HG02885 (cell line): ENCODE results near the gene INSIG2.

Experiments
- ATAC-seq: cut with Tn5 transposase; IDR thresholded peaks from one replicate; pipeline ENCODE4 v1.9.1; 2021; ENCODE audit warnings: mild to moderate bottlenecking; ENCODE audit not compliant: unreplicated experiment, poor library complexity

The INSIG2 gene

GRCh38 chr2:118095610-118096009, 7.3 kb downstream of the INSIG2 start:
- ATAC-seq = no peak

DNA sequence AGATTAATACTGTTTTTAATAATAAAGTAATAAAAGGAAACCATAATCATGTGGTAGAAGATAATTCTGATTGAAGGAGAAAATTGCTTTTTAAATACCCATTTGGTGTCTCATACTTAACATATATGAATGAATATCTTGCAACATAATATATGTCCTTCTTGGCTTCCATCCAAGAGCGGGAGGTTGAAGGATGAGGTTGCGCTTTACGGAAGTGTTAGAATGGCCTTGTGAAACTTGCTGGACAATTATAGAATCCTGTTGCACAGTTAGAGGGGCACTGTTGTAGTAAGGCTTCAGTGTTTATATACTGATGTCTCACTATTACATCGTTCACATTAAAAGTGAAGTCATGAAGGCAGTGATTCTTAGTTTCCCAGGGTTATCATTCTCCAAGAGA, 9.4 kb downstream of the INSIG2 start:
- ATAC-seq = no peak

GRCh38 chr2:118098307-118099030, 10.2 kb downstream of the INSIG2 start:
- no peak for ATAC-seq

- no peak for ATAC-seq
Measured at GRCh38 chr2:118102433-118103082, 14.3 kb downstream of the INSIG2 start.

DNA sequence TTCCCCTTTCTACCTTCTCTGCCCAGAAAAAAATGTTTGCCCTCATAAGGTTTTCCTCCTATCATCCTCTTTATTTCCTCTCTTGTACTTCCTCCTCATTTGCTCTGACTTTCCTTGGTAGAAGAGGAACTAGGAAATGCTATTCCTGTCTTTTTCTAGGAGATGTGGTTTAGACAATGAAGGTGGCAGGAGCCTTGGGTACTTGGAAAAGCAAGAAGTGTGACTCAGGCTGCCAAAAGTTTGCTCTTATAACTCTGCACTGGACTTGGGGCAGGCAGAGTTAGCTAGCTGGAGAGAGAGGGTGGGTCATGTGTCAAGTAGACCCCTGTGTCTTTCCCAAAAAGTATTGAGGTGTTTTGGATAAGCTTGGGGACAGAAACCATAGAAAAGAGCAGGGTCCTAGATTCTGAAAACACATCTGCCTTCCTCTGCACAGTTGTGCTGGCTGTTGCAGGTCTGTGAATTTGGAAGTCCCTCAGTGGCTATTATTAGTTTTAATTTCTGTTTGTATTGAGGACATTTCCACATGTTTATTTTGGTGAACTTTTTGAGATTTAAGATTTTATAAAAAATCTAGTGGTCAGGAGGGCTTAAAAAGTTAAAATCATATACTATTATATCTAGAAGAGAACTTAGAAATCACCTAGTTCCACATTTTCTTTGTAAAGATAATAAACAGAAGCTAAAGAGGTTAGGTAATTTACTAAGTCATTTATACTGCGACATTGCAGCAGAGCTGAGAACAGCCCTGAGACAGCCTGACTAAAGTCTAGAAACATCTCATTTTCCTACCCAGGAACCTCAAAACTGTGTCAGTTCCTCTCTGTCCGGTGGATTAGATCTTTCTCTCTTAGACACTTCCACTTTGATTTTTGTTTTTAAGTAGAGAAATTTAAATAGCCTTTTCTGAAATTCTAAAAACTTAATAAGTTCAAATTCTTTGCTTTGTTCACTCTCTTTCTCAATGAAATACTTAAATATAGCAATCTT, 16.0 kb downstream of the INSIG2 start:
- peak; percentile 99 for ATAC-seq

DNA sequence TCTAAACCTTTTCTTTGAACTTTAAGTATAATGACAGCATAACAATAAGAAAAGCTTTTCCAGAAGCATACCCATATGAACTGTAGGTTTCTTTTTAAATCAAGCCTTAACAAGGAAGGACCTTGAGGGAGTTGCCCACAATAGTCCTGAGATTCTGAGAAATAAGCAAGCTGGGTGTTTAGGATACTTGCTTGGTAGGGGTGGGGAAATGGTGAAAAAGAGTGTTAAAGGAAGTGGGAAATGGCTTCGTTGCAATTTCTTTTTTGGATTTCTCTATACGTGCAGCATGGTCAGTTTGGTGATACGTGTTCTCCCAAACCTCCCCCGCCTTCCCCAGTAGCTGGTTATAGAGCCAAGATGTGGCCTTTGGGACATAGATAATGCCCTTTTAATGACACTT, 17.2 kb downstream of the INSIG2 start:
- no peak for ATAC-seq

DNA sequence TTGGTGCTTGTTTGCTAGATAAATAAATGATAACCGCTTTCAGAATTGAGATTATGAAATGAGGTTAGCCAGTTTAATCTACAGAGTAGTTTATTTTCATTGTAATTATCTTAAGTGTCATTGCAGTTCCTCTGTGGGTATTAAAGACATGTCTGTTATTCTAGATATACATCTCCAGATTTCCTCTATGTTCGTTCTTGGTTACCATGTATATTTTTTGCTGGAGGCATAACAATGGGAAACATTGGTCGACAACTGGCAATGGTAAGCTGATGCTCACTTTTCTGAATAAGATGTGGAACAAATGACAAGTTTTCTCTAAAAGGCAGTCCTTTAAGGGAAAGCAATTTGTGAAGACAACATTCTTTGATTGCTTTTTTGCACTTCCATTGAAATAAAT, 18.7 kb downstream of the INSIG2 start:
- ATAC-seq = no peak

DNA sequence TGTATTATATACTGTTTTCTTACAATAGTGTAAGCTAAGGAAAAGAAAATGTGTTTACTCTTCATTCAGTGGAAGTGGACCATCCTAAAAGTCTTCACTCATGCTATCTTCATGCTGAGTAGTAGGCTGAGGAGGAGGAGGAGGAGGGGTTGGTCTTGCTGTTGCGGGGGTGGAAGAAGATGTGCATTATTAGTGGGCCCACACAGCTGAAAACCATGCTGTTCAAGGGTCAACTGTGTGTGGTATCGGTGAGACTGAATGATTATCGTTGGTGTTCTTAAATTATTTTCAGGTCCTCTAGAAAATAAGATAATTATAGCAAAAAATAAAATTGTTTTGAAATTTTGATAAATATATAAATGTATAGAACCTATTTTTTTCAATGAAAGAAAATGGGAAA, 22.0 kb downstream of the INSIG2 start:
- no peak for ATAC-seq

- ATAC-seq = no peak
Measured at GRCh38 chr2:118110991-118111390, 22.7 kb downstream of the INSIG2 start.

DNA sequence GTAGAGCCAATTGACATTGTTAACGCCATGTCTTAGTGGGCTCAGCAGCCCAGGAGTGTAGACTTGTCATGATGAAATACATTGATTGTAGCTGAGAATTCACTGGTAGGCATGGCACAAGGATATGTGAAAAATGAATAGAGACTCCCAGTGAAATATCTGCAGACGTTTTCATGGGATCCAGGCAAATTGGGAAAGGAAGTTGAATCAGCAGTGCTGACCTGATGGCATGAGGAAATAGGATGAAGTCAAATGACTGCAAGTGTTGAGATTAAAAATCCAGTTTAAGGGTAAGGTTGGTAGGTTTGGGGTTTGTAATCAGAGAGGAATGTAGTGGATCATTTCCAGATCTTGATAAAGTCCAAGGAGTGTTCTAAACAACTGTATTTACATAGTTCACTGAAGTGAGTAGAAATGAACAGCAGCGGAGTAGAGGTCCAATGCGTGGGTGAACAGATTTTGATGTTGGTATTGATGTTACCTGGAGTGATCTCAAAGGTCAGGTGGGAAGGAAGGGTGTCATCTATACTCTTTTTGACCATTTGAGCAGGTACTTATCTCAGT, 24.6 kb downstream of the INSIG2 start:
- ATAC-seq = no peak

DNA sequence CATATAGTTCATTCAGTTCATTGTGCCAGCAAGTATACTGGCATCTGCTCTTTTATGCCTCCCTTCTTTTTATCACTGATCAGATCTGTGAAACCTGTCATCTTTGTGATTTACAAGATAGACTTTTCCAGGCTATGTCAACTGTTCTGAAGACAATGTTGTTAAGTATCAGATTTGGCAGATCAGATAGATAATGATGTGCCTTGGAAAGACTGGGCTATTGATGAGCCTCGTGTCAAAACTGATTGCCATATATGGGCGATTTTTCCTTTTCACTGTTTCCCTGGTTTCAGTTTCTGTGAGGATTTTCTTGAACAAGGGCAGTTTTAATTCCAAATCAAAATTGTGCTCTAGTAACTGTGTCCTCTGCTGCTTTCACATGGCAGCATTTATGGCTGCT, 26.6 kb downstream of the INSIG2 start:
- no peak for ATAC-seq

- no peak for ATAC-seq
Measured at GRCh38 chr2:118115761-118116160, 27.5 kb downstream of the INSIG2 start.

DNA sequence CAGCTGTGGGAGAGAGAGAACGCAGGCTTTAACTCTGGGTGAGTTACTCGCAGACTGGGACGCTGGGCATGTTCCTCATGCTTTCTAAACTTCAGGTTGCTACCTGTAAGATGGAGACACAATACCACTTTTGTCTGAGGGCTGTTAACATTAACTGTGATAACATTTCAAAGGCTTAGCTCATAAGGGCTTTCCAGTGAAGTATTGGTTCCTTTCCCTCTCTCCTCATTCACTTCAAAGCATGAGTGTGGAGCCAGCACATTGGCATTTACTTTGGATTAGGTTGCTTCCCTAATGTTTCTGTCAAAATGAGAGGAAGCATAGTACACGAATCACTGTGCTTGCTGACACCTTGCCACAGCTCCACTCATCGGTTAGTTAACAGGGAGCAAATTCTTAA, 30.2 kb downstream of the INSIG2 start:
- no peak for ATAC-seq

GRCh38 chr2:118119158-118119727, 31.0 kb downstream of the INSIG2 start:
- no peak for ATAC-seq

GRCh38 chr2:118119761-118120400, 31.6 kb downstream of the INSIG2 start:
- ATAC-seq = no peak

DNA sequence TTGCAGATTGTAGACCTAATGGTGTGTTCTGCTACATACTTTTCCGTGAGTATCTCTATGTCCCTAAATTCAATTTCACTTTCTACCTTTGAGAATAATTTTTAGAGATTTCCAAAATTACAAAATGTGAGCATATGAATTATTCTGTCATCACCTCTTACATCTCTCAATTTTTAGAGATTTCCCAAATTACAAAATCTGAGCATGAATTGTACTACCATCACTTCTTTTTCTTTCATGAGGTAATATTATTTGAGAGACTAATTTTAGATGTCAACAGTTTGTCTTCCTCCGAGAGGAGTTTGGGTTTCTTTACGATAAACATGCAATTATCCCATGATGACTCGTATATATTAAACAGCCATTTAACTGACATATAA, 32.1 kb downstream of the INSIG2 start:
- no peak for ATAC-seq

DNA sequence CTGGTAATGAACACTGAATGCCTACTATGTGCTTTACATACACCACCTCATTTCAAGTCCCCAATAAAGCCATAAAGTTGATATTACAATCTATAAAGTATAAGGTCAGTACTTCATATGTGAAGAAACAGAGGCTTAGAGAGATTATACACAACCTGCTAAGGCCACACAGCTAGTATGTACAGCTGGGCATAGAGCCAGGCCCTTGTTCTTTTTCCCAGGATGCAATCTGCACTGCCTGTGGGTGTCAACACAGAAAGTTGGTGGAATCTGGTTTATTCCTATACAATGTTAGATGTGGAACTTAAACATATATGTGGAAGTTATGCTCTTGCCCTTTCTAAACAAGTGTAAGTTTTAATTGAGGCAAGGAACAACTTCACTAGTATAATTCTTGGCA, 32.8 kb downstream of the INSIG2 start:
- no peak for ATAC-seq

- no peak for ATAC-seq
Measured at GRCh38 chr2:118121986-118122524, 33.8 kb downstream of the INSIG2 start.

- peak; percentile 80 for ATAC-seq
Measured at GRCh38 chr2:118122594-118123281, 34.5 kb downstream of the INSIG2 start.
